HG03442 (cell line): ENCODE results near the gene VAT1L.

Source experiments
- ATAC-seq: cut with Tn5 transposase; IDR thresholded peaks from one replicate; pipeline ENCODE4 v1.9.1; 2021; ENCODE audit warnings: mild to moderate bottlenecking, moderate library complexity; ENCODE audit not compliant: unreplicated experiment

Gene VAT1L, protein sequence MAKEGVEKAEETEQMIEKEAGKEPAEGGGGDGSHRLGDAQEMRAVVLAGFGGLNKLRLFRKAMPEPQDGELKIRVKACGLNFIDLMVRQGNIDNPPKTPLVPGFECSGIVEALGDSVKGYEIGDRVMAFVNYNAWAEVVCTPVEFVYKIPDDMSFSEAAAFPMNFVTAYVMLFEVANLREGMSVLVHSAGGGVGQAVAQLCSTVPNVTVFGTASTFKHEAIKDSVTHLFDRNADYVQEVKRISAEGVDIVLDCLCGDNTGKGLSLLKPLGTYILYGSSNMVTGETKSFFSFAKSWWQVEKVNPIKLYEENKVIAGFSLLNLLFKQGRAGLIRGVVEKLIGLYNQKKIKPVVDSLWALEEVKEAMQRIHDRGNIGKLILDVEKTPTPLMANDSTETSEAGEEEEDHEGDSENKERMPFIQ

DNA sequence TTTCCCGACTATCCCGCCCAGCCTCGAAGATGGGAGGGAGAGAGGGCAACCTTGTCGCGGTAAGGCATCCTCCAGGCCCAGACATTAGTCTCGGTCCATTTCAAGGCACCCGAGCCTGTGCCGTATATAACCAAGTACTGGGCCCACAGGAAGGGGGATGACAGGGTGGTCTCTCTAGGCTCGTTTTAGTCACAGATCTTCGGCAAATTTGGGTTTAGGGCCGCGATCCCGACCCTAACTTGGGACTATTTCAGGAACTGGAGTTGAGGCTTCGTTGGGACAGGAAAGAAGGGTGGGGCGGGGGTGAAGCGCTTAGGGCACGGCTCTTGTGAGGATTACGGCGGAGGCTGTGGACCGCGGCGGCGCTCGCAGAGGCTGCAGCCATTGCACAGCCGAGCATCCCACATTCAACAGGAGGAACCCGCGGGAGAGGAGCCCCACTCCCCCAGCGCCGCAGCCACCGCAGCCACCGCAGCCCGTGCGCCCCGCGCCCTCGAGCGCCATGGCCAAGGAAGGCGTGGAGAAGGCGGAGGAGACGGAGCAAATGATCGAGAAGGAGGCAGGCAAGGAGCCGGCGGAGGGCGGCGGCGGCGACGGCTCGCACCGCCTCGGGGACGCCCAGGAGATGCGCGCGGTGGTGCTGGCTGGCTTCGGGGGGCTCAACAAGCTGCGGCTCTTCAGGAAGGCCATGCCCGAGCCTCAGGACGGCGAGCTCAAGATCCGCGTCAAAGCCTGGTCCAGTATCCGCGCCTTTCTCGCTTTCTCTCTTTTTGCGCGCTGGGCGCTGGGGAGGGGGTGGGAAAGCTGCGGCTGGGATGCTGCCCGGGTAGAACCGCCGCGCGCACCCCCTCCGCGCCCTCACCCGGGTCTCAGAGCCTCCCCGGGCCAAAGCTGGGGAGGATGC, at the start of gene VAT1L:
TSS of gene VAT1L (plus strand) at position 384 of the 904 bp plus-strand sequence. CDS start at position 503, 119 bp downstream.
- no peak for ATAC-seq

DNA sequence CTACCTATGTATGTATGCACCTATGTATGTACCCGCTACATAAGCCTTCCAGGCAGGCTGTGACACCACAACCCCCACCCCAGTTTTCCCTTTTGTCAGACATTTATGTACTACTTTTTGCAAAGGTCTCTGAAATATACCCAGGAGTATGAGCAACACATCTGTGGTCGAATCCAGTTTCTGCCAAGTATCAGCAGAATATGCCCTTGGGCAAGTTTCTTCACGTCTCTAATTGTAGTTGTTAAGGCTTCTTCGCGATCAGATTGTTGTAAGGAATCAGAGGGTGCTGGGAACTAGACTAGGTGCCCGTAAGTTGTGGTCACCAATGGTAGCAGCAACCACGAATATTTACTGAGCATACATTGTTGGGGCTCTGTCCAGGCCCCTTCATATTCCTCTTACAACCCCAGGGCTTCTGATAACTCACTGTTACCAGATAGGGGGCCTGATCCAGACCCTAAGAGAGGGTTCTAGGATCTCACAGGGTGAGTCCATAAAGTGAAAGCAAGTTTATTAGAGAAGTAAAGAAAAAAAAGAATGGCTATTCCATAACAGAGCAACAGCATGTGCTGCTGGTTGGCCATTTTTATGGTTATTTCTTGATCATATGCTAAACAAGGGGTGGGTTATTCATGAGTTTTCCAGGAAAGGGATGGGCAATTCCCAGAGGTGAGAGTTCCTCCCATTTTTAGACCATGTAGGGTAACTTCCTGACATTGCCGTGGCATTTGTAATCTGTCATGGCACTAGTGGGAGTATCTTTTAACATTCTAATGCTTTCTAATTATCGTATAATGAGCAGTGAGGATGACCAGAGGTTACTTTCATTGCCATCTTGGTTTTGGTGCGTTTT, 49.4 kb upstream of the VAT1L start:
- no peak for ATAC-seq

DNA sequence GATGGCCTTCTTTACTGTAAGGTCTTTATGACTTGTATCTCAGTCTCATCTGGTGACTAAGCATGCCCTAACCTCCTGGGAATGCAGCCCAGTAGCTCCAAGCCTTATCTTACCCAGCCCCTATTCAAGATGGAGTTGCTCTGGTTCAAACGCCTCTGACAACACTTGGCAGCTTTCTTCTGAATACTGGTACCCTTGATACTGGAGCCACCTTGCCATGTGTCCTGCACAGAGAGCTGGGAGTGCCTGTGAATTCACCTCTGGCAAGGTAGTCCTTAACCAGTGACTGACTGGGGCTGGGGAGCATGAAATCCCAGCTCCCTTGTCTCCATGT, 48.8 kb upstream of the VAT1L start:
- ATAC-seq: no peak

DNA sequence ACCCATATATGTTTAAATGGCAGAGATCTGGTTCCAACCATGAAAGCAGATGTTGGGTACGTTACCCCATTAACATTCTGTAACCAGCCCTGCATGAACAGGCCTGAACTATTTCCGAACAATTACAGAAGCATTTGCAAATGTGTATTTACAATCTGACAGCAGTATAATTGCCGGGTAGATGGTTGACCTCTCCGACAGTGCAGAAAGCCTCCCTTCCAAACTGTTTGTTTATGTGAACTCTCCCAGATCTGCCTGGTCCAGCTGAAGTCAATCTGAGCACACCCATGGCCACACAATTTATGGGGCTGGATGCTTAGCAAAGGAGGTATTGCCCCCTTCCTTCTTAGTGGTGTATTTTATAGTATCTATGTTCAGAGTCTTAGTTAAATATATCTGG, 44.2 kb upstream of the VAT1L start:
- no peak for ATAC-seq

DNA sequence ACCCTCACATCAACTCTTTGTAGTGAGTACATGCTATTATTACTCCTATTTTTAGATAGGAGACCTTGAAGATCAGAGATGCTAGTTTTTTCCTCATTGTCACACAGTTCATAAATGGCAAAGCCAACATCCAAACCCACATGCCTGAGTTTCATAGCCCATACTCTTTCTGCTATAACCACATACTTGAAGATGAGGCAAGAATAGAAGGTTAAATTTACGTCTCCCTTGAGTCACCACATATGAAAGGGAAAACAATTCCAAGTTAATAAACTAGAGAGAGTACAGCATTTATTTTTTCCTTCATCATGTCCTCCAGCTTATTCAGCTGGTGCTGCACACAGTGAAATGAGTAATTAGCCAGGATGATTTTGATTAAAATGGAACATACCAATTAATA, 42.4 kb upstream of the VAT1L start:
- no peak for ATAC-seq

DNA sequence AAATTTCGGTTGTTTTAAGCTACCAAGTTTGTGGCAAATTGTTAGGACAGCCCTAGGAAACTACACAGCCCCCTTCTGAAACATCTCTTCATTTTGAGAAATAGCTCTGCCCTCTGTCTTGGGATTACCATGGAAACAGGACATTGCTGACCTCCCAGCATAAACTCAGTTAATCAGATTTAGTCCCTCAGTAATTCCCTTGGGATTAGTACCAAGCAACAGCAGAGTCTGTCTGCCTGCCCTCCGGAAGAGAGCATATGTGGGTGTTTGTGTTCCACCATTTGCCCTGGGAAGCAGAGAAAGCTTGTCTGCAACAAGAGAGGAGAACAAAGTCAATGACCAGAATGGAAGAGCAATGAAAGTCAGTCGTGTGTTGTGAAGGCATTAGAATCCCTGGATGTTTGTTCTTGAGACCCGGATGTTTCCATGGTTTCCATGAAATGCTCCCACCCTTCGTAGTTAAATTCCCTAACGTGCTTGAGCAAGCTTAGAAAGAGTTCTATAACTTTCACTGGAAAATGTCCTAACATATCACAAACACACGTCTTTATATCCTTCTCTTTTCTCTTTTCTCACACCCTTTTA, 39.9 kb upstream of the VAT1L start:
- no peak for ATAC-seq

DNA sequence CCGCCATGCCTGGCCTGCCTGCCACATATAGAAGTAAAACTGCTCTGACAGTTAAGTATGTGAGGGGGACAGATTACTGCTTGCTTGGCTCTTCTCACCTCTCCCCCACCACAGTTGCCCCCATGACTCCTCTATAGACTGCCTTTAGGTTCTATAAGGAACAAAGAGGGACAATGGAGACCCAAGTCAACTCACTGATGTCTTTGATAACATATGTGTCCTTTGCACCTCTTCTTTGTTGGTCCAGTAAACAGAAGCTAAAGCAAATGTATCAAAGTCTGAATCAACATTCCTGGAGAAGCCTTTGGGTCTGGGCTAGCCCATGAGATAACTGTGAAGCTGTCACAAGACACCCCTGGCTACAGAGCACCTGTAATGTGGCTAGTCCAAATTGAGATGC, 38.9 kb upstream of the VAT1L start:
- no peak for ATAC-seq

DNA sequence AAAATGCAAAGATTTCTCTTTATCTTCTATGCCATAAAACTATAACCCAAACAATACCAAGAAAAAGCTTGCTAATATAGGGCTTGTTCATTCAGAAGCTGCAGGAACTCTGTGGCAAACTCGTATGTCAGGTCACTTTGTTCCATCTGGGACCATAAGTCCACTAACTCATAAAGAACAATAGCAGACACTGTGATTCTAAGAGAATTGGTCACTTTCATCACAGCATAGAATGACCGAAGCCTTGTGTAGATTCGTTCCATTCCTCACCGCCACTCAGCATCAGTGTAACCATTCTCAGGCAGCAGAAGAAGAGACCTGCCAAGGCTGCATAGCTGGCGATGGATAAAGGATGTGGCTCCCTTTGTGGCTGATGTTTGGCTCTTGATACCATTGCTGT, 30.3 kb upstream of the VAT1L start:
- no peak for ATAC-seq

DNA sequence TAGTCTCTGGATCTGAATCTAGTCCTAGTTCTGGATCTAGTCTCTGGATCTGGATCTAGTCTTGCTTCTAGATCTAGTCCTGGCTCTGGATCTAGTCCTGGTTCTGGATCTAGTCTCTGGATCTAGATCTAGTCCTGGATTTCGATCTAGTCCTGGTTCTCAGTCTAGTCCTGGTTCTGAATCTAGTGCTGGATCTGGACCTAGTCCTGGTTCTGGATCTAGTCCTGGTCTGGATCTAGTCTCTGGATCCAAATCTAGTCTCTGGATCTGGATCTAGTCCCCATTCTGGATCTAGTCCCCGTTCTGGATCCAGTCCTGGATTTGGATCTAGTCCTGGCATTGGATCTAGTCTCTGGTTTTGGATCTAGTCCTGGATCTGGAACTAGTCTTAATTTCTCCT, 29.9 kb upstream of the VAT1L start:
- ATAC-seq: no peak

DNA sequence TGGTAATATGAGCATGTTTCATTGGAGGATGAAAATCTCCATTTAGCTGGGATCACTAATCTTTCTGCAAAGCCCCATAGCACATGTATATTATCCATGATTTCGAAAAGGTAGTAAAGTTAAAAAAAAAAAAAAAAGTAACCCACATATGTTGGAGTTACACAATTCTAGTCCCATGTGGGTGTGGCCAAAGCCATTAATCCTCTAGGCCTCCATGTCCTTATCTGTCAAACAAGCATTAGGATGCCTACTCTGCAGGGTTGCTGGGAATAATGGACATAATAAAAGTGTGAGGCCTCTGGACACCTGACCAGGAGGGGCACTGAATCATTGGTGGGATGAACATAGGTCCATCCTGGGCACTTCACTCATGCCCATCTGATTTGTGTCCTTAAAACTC, 29.2 kb upstream of the VAT1L start:
- ATAC-seq: no peak

DNA sequence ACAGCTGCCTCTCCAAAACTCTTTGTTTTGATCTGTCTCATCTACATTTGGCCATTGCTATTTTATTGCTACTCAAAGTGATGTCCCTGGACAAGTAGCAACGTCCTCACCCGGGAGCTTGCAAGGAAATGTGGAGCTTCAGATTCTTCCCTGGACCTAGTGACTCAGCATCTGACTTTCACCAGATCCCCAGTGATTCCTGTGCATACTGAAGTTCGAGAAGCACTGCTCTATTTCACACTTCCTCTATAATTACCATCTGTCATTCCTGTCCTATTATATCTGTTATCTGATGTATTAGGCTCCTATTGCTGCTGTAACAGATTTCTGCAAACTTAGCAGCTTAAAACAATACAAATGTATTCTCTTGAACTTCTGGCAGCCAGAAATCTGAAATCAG, 28.5 kb upstream of the VAT1L start:
- no peak for ATAC-seq

DNA sequence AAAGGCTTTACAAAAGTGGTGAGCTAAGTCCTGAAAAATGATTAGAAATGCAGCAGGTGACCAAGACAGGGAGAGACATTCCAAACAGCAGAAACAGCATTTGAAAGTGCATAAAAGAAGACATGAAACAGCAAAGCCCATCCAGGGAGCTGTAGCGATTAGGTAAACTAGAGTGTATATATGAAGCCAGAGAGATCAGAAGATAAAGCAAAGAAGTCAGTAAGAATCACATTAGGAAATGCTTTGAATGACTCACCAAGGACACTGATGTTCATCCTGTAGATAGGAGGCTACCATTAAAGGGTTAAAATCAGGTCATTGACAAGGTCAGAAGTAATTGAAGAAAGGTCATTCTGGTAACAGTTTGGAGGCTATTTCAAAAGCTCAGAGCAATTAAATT, 27.6 kb upstream of the VAT1L start:
- no peak for ATAC-seq

DNA sequence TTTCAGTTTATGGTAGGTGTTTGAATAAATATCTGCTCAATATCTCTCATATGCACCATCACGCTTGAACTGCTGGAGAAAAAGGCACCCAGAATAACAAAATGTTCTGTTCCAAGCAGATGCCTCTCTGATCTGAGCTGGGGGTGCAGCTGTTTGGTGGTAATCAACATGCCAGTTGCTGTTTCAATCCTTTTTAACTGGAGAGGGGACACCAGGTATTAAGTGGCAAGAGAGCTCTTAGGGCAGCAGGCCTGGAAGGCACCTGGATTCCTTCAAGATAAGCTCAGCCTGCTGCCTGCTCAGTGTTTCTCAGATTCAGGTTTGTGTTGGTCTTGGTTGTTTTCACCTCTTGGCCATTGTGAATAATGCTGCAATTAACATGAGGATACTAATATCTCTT, 27.2 kb upstream of the VAT1L start:
- no peak for ATAC-seq

DNA sequence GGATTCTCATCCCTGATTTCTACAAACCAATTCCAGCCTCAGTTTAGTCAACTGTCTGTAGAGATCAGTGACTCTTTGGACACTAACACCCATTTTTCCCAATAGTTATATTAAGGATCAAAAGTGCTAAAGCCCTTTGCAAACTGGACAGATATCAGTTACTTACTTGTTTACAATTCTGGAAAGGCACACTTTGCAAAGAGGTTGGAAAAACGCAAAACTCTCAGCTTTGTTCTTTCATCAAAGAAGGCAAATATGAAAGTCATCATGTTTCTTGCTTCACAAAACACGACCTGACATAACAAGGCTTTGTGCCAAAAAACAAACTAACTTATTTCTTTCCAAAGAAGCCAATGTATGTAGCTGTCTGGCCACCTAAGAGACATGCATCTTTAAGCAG, 26.1 kb upstream of the VAT1L start:
- ATAC-seq: no peak

DNA sequence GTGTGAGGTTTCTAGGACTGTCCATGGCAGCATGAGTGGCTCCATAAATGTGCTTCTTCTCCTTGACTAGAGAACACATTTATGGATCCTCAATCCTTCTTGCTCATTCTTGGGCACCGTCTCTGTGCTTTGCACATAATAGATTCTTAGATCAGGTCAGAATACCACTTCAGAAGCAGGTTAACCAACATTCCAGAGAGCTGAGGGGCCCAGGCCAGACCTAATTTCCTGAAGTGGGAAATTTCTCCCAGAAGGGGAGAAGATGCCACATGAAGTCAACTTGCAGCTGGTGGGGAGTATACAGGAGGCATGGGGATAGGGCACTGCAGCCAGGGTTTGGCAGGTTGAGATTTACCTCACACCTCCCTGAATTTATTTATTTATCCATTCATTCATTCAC, 24.4 kb upstream of the VAT1L start:
- ATAC-seq: no peak

DNA sequence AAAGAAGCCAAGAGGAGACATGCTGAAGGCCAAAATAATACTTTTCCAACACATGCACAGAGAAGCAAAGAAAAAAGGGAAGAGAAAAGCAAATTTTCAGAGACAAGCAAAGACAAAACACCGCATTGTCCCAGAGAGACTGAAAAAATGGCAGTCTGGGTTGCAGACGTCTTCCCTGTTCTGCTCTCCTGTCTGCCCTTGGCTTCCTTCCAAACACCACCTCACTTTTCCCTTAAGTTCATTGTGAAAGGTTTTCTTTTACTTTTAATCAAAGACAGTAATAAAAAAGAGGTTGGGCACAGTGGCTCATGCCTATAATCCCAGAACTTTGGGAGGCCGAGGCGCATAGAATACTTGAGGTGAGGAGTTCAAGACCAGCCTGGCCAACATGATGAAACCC, 21.2 kb upstream of the VAT1L start:
- no peak for ATAC-seq

DNA sequence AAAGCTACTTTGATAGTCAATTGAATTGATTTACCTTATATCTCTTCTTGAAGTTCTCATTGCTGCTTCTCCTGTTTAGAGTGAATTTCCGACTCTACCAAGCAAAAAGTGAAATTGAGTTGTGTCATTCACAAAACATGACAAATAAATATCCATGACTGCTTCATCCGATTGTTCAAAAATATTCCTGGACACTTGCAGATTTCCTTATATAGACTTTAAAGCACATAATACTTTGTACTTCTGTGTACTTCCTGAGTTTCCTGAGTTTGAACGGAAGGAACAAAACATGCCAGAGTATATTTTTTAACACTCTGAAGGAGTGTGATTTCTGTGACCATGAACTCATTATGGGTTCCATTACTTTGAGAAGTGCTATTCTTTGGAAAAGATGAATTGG, 20.5 kb upstream of the VAT1L start:
- no peak for ATAC-seq

DNA sequence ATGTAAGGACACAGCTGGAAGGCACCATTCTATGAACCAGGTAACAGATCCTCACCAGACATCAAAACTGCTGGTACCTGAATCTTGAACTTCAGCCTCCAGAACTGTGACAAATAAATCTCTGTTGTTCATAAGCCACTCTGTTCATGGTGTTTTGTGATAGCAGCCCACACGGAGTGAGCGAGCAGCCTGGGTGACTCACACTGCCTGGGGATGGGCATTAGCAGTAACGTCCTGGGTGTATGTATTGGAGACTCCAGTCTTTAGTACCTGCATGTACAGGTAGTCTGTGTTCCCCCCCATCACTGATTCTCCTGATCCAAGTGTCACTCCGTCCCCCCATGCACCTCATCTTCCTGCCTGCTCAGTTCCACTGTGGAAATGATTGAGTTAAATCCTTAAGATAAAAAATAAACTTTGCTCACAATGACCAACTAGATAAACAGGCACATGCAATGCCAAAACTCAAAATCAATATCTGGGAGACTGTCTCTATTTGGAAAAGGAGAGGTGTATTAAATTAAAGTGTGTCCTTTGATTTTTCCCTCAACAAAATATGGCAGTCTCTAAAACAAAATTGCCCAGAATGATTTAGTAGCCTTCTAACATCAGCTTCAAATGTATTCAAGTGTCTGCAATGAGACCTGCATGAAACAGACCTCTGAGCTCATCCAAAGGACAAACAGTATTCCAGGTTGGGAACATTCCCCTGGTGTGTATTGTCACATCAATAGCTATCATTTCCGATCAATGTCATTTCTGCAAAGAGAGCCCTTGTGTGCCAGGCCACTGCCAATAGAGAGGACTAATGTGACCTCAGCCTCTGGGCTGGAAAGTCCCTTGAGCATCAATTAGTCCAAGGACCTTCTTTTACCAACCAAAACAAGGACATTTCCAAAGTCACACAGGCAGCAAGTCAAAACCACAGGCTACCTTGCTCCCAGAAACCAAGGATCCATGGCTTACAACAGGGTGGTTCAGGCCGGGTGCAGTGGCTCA, 12.2 kb upstream of the VAT1L start:
- ATAC-seq: no peak

DNA sequence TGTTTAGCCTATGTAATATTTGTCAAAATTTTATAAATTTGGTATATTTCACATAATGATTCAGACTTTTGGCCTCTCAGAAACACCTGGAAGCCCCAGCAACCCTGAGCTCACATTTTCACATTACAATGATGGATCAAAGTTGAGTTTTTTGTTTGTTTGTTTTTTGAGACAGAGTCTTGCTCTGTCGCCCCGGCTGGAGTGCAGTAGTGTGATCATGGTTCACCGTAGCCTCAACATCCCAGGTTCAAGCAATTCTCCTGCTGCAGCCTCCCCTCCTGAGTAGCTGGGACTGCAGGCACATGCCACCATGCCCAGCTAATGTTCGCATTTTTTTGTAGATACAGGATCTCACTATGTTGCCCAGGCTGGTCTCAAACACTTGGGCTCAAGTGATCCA, 10.6 kb upstream of the VAT1L start:
- no peak for ATAC-seq

DNA sequence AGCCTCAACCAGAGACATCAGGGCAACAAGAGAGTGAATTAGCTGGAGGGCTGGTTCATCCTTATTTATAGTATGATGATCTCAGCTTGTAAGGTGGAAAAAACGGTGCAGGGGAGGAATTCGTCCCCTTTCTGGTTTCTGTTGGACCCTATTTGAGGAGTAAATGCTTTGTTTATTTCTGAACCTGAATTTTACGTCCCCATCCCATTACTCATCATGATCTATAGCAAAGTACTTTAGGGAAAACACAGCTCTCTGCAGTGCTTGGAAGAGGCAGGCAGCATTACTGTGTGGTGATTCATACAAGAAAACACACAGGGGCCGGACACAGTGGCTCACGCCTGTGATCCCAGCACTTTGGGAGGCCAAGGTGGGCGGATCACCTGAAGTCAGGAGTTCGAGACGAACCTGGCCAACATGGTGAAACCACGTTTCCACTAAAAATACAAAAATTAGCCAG, 8.0 kb upstream of the VAT1L start:
- ATAC-seq: no peak
